HCT116 (cell line): Measurements from ENCODE around the gene IP6K3. TPM values are rescaled to one million over a fixed set of nuclear protein-coding genes. Genes with fewer than 3 reads are reported as not detected.

Source experiments
- ATAC-seq: fragments of 200-7000 bp; cut with Tn5 transposase; 2 replicates; pipeline ENCODE4 v1.9.1; 2020; ENCODE audit warnings: mild to moderate bottlenecking, moderate library complexity
- BruUV-seq: library from RNA; stranded (reverse); fragments of 400-500 nt; replicated peaks from 2 replicates; lab custom pipeline; 2021; lab: Mats Ljungman, UMichigan
- CTCF ChIA-PET: fragments of 300-600 bp; sonication (Branson Sonifier 250); formaldehyde crosslinking; loops from one replicate; lab custom pipeline; 2021; ENCODE audit warnings: antibody characterized with exemption; lab: Charles Lee
- POLR2A ChIA-PET: fragments of 300-600, 350-600 bp; sonication (Branson Sonifier 250); formaldehyde crosslinking; loops from one replicate; lab custom pipeline; 2021; ENCODE audit warnings: antibody characterized with exemption; lab: Charles Lee
- RAD21 ChIA-PET, 2 experiments: fragments of 300-600 bp; sonication (Branson Sonifier 250); formaldehyde crosslinking; loops; one replicate each; lab custom pipeline; 2023; ENCODE audit warnings: low total read pairs in 2 of 2; ENCODE audit not compliant: uncharacterized antibody in 2 of 2, unreplicated experiment in 2 of 2, low non-redundant PET in 1 of 2; lab: Charles Lee
- DNase-seq: peaks from one replicate; pipeline ENCODE4 v3.0.0-alpha.2; 2010; ENCODE audit warnings: low read depth, low spot score
- H2AFZ ChIP-seq: fragments of 200-600 bp; shearing (Covaris generic), sonication (generic); 2 replicates; pipeline ENCODE4 v1.6.1; 2017; ENCODE audit warnings: low read depth, mixed run types, mixed read lengths, antibody characterized with exemption, low read length; ENCODE audit not compliant: poor library complexity, severe bottlenecking
- H3K27ac ChIP-seq: 2 replicates; pipeline ENCODE4 v1.5.1; 2012; ENCODE audit warnings: low read depth, low read length
- H3K27me3 ChIP-seq: fragments of 200-600 bp; sonication (generic); 2 replicates; pipeline ENCODE4 v1.6.1; 2016; ENCODE audit warnings: mixed run types, low read length, mixed read lengths; ENCODE audit not compliant: insufficient read depth
- H3K36me3 ChIP-seq, 2 experiments: fragments of 200-500 bp in 1 of 2; fragments of 200-600 bp in 1 of 2; sonication (Bioruptor generic) in 1 of 2; sonication (generic) in 1 of 2; 2 replicates each; pipeline versions ENCODE4 v1.5.1 to v1.6.1; 2014 to 2016; ENCODE audit warnings: low read length in 2 of 2, inconsistent platforms in 1 of 2, mixed read lengths in 1 of 2, mixed run types in 1 of 2; ENCODE audit not compliant: insufficient read depth in 2 of 2, control insufficient read depth in 1 of 2
- H3K4me1 ChIP-seq, 2 experiments: fragments of 200-600 bp in 1 of 2; sonication (generic) in 1 of 2; 2 replicates each; pipeline versions ENCODE4 v1.5.1 to v1.6.1; 2012 to 2017; ENCODE audit warnings: low read length in 2 of 2, inconsistent platforms in 1 of 2, mild to moderate bottlenecking in 1 of 2, mixed read lengths in 1 of 2, mixed run types in 1 of 2, moderate library complexity in 1 of 2; ENCODE audit not compliant: insufficient read depth in 2 of 2, control insufficient read depth in 1 of 2
- H3K4me2 ChIP-seq: fragments of 200-600 bp; sonication (generic); 2 replicates; pipeline ENCODE4 v1.6.1; 2017; ENCODE audit warnings: mixed run types, low read length, mixed read lengths
- H3K4me3 ChIP-seq, 2 experiments: fragments of 200-600 bp in 1 of 2; sonication (generic) in 1 of 2; replicated peaks in 1 of 2; 2 replicates each; pipeline ENCODE4 v1.5.1; 2011 to 2016; ENCODE audit warnings: low read length in 2 of 2, control low read depth in 1 of 2, low read depth in 1 of 2, mild to moderate bottlenecking in 1 of 2, mixed read lengths in 1 of 2, mixed run types in 1 of 2
- H3K79me2 ChIP-seq: fragments of 200-600 bp; sonication (generic); 2 replicates; pipeline ENCODE4 v1.6.1; 2017; ENCODE audit warnings: mild to moderate bottlenecking, mixed run types, low read length, moderate library complexity, mixed read lengths; ENCODE audit not compliant: insufficient read depth
- H3K9ac ChIP-seq: fragments of 200-600 bp; sonication (generic); 2 replicates; pipeline ENCODE4 v1.6.1; 2016; ENCODE audit warnings: low read length, mixed read lengths
- H3K9me2 ChIP-seq: fragments of 200-600 bp; sonication (generic), shearing (Covaris generic); 2 replicates; pipeline ENCODE4 v1.6.1; 2017; ENCODE audit warnings: mixed run types, mild to moderate bottlenecking, moderate library complexity; ENCODE audit not compliant: insufficient read depth
- H3K9me3 ChIP-seq, 2 experiments: fragments of 200-500 bp in 1 of 2; fragments of 200-600 bp in 1 of 2; sonication (Bioruptor generic) in 1 of 2; sonication (generic) in 1 of 2; 2 replicates each; pipeline ENCODE4 v1.6.1; 2014 to 2017; ENCODE audit warnings: low read length in 2 of 2, mixed read lengths in 2 of 2, inconsistent platforms in 1 of 2, low read depth in 1 of 2, mild to moderate bottlenecking in 1 of 2, mixed run types in 1 of 2, moderate library complexity in 1 of 2; ENCODE audit not compliant: control insufficient read depth in 1 of 2, insufficient read depth in 1 of 2
- H4K20me1 ChIP-seq: fragments of 200-600 bp; sonication (generic), shearing (Covaris generic); 2 replicates; pipeline ENCODE4 v1.6.1; 2017; ENCODE audit warnings: mixed run types, mild to moderate bottlenecking, moderate library complexity; ENCODE audit not compliant: insufficient read depth
- EZH2 ChIP-seq: fragments of 200-600 bp; sonication (generic); IDR thresholded peaks from 2 replicates; pipeline ENCODE4 v1.6.1; 2017; ENCODE audit warnings: antibody characterized with exemption, mixed run types
- POLR2AphosphoS5 ChIP-seq: IDR thresholded peaks from 2 replicates; pipeline ENCODE4 v1.6.1; 2011; ENCODE audit warnings: mild to moderate bottlenecking, low read depth, low read length, moderate library complexity
- RAD21 ChIP-seq: IDR thresholded peaks from 2 replicates; pipeline ENCODE4 v1.6.1; 2012; ENCODE audit warnings: low read depth, mild to moderate bottlenecking
- YY1 ChIP-seq: IDR thresholded peaks from 2 replicates; pipeline ENCODE4 v1.6.1; 2011; ENCODE audit warnings: low read length, low read depth, moderate library complexity, mild to moderate bottlenecking; ENCODE audit not compliant: insufficient replicate concordance; ENCODE audit errors: extremely low read depth
- intact Hi-C: fragments of 100-400 bp; cut with micrococcal nuclease; formaldehyde crosslinking; loops from 2 replicates; pipeline ENCODE4 v1.10.0; 2022
- total RNA-seq: library from RNA; stranded (reverse); gene quantifications from one replicate; pipeline ENCODE4 v1.2.1, GENCODE V29; 2021; ENCODE audit not compliant: unreplicated experiment
- TF ChIP-seq, protein P1 (sequence below): IDR thresholded peaks from 2 replicates; pipeline ENCODE4 v1.6.1; 2012; ENCODE audit warnings: low read depth
- TF ChIP-seq, protein P2 (sequence below), 3 experiments: fragments of 200-600 bp in 1 of 3; sonication (generic) in 1 of 3; IDR thresholded peaks in 2 of 3; conservative IDR thresholded peaks in 1 of 3; 2 replicates each; pipeline ENCODE4 v1.5.1; 2012 to 2017; ENCODE audit warnings: low read depth in 2 of 3, low read length in 2 of 3, antibody characterized with exemption in 1 of 3, borderline replicate concordance in 1 of 3, control low read depth in 1 of 3, mild to moderate bottlenecking in 1 of 3, mixed read lengths in 1 of 3, mixed run types in 1 of 3, moderate library complexity in 1 of 3; ENCODE audit not compliant: insufficient read depth in 1 of 3

The IP6K3 gene
- total RNA-seq, 1 experiment from 2014 or later: not detected

DNA sequence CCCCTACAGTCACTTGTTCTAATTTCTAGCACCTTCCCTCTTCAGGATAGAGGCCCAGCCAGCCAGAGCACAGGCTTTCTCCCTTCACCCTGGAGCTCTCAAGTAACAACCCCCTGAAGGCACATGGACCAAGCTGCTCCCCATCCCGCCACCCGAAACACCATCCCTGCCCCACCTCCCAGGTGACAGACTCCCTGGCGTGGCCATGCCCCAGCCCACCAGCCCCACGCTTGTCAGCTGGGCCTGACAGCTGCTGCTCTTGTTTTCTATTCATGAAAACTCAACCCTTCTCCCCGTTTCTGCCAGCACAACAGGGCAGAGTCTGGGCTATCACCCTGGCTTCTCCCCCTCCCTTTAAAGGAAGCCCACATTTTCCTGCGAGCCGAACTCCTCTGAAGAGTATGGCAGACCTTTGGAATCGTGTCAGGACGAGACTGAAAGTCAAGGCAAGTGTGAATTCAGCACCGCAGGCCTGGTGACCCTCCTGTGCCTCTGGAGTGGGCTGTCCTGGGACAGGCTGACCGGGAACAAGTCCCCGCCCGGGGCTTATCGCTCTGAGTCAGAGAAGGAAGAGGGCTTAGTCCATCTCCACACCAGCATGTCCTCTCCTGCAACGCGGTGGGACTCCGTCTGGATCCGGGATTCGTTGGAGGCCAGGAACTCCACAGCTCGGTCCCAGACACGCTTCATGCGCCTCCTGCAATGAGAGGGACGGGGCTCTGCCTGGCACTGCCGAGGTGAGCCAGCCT is 25.6 kb upstream of the IP6K3 start:
- Histone ChIP-seq H3K9ac (no peak overlapping the region), H3K4me3 (no peak overlapping the region), H4K20me1 (no peaks in the 10 kb centered on the region), H3K9me3 (no peaks in the 10 kb centered on the region), H3K27ac (peak overlapping the region; percentile 36; the same call in 1 of the 2 replicates), H3K4me1 (peaks cover 12 to 27% of the 10 kb centered on the region in 2 experiments), H3K79me2 (no peaks in the 10 kb centered on the region), H3K9me2 (no peaks in the 10 kb centered on the region), H3K27me3 (no peaks in the 10 kb centered on the region), H2AFZ (no peak overlapping the region), H3K36me3 (peaks cover 12 to 19% of the 10 kb centered on the region in 2 experiments; a peak in 3 of 4 replicates), H3K4me2 (no peak overlapping the region)
- ATAC-seq (peak; percentile 6; the same call in 1 of the 2 replicates), DNase-seq (no peak)
- no TSS peak for BruUV-seq
- ChIA-PET RAD21 (interaction anchor here in 1 of 2 experiments (1.0 kb wide), 1 partner anchor 255 kb away, joined by 3 read pairs; no protein-coding TSS in a partner anchor), CTCF (interaction anchor here (0.7 to 3.8 kb wide), 20 partner anchors 9 to 383 kb away, joined by 3 to 67 read pairs (median 4); partner anchors contain the start of genes BAK1 and UQCC2), POLR2A (interaction anchor here (0.7 to 1.1 kb wide), 2 partner anchors 7 to 256 kb away, joined by 3 read pairs; no protein-coding TSS in a partner anchor)
- intact Hi-C loops: no loop called here
- TF ChIP-seq POLR2AphosphoS5: no peak

DNA sequence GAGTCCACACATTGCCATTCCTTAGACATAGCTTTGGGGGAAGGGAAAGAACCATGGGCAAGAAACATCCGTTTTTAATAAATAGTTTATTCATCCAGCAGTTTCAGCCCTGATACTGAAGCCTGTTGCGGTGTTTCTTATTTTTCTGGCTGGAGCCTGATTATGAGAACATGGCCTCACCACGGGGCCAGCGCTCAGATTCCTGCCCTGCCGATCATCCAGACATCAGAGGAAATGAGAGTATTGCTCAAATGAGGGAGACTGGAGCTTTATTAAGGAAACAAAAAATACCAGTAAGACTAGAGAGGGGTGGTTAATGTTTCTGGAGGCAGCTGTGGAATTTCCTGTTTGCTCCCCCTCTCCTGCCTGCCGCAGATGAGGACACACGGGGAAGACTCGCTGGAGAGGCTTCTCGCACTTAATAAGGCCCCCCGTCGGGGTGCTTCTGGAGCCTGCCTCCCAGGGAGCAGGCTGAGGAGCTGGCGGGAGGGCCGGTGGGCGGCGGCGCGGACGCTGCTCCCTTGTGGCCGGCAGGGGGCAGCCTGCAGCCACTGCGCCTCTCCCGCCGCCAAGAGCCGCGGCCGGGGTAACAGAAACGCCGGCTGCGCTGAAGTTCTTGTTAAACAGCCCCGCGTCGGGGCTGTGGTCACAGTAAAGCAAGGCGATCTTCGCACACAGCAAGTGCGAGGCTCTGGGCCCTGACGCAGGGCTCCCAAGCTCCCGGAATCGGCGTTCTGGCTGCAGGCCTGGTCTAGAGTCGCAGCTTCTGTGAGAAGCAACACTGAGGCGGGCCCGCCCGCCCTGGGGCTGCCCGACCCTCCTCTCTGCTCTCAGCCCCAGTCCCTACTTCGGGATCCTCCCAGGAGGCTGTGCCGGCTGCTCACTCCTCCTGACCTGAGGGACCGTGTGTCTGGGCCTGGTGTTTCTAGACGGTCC is 24.7 kb upstream of the IP6K3 start:
- Histone ChIP-seq H3K9me3 (no peaks in the 10 kb centered on the region), H3K4me2 (peak overlapping the region; percentile 37), H3K9me2 (no peaks in the 10 kb centered on the region), H2AFZ (no peak overlapping the region), H3K27ac (peak overlapping the region; percentile 36), H3K4me3 (no peak overlapping the region), H4K20me1 (no peaks in the 10 kb centered on the region), H3K27me3 (no peaks in the 10 kb centered on the region), H3K4me1 (peaks cover 12 to 27% of the 10 kb centered on the region in 2 experiments), H3K36me3 (peaks cover 5 to 11% of the 10 kb centered on the region in 2 experiments; a peak in 3 of 4 replicates), H3K9ac (no peak overlapping the region), H3K79me2 (no peaks in the 10 kb centered on the region)
- intact Hi-C loops: loop anchor here (1.0 kb wide), 1 partner anchor 383 kb away; no protein-coding TSS in a partner anchor
- CTCF ChIA-PET: interaction anchor here (0.8 to 3.8 kb wide), 26 partner anchors 8 to 385 kb away, joined by 3 to 67 read pairs (median 4); partner anchors contain the start of genes BAK1 and UQCC2
- ATAC-seq (peak; percentile 80), DNase-seq (peak; percentile 19)
- POLR2A ChIA-PET: interaction anchor here (0.7 to 1.1 kb wide), 2 partner anchors 8 to 256 kb away, joined by 3 read pairs; no protein-coding TSS in a partner anchor
- RAD21 ChIA-PET: interaction anchor here (1.0 kb wide), 3 partner anchors 256 to 284 kb away, joined by 3 to 7 read pairs (median 3); no protein-coding TSS in a partner anchor
- BruUV-seq: no TSS peak
- TF ChIP-seq, protein P1, sequence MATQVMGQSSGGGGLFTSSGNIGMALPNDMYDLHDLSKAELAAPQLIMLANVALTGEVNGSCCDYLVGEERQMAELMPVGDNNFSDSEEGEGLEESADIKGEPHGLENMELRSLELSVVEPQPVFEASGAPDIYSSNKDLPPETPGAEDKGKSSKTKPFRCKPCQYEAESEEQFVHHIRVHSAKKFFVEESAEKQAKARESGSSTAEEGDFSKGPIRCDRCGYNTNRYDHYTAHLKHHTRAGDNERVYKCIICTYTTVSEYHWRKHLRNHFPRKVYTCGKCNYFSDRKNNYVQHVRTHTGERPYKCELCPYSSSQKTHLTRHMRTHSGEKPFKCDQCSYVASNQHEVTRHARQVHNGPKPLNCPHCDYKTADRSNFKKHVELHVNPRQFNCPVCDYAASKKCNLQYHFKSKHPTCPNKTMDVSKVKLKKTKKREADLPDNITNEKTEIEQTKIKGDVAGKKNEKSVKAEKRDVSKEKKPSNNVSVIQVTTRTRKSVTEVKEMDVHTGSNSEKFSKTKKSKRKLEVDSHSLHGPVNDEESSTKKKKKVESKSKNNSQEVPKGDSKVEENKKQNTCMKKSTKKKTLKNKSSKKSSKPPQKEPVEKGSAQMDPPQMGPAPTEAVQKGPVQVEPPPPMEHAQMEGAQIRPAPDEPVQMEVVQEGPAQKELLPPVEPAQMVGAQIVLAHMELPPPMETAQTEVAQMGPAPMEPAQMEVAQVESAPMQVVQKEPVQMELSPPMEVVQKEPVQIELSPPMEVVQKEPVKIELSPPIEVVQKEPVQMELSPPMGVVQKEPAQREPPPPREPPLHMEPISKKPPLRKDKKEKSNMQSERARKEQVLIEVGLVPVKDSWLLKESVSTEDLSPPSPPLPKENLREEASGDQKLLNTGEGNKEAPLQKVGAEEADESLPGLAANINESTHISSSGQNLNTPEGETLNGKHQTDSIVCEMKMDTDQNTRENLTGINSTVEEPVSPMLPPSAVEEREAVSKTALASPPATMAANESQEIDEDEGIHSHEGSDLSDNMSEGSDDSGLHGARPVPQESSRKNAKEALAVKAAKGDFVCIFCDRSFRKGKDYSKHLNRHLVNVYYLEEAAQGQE: no peak
- TF ChIP-seq, protein P2, sequence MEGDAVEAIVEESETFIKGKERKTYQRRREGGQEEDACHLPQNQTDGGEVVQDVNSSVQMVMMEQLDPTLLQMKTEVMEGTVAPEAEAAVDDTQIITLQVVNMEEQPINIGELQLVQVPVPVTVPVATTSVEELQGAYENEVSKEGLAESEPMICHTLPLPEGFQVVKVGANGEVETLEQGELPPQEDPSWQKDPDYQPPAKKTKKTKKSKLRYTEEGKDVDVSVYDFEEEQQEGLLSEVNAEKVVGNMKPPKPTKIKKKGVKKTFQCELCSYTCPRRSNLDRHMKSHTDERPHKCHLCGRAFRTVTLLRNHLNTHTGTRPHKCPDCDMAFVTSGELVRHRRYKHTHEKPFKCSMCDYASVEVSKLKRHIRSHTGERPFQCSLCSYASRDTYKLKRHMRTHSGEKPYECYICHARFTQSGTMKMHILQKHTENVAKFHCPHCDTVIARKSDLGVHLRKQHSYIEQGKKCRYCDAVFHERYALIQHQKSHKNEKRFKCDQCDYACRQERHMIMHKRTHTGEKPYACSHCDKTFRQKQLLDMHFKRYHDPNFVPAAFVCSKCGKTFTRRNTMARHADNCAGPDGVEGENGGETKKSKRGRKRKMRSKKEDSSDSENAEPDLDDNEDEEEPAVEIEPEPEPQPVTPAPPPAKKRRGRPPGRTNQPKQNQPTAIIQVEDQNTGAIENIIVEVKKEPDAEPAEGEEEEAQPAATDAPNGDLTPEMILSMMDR (IDR thresholded peaks at IDR 0.05 in 2 of 3, conservative IDR thresholded peaks at IDR 0.05 in 1 of 3; ENCODE audit: borderline replicate concordance in 1 of 3, insufficient read depth in 1 of 3, low read depth in 2 of 3, low read length in 2 of 3): peak; percentile 80 to 92 (median 86)
- no peak for TF ChIP-seq YY1
- no peak for TF ChIP-seq EZH2
- TF ChIP-seq POLR2AphosphoS5: no peak; the same call in 1 of the 2 replicates
- TF ChIP-seq RAD21: peak; percentile 88
